HS-27A (cell line): ENCODE measurements around the gene TRAK1.
"Not testable (repeated sequence)": the region's sequence is repeated elsewhere in the genome, so short reads cannot be mapped to it uniquely, and the experiment has no call there.

Experiments used
- DNase-seq: peaks from one replicate; pipeline ENCODE4 v3.0.0-alpha.2; 2012; ENCODE audit warnings: low read depth, missing footprints

Gene TRAK1

DNA sequence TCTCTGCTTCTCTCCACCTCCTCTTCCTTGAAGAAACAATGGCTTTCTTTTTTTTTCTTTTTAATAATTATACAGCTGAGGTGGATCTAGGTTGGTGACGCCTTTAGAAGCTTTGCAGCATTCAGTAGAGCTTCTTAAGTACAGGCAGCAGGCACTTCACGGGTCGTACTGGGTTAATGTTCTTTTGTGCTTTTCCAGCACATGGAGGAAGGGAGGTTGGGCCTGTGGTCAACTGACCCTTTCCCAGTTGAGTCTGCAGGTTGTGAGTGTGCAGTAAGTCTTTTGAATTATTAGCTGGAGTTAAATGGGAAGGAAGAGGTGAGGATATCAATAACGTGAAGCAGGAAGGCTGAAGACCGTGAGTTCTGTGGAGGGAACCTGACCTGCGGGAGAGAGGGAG lies 7.0 kb downstream of the TRAK1 start:
- no peak for DNase-seq

- no peak for DNase-seq
Measured at GRCh38 chr3:42099020-42099765, 8.0 kb downstream of the TRAK1 start.

- no peak for DNase-seq
Measured at GRCh38 chr3:42101048-42101447, 9.9 kb downstream of the TRAK1 start.

DNA sequence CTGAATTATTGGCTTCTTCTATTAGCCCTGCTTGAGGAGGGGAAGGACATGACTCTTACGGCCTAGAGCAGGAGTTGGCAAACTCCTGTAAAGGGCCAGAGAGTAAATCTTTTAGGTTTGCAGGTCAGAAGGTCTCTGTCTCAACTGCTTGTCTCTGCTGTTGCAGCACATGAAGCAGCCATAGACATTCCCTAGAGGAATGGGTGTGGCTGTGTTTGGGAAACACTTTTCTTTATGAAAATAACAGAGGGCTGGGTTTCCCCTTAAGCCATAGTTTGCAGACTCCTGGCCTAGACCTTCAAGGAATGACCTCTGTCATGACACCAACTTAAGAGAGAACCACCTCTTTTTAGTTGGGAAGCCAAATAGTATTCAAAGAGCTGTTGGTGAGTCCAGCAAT lies 10.3 kb downstream of the TRAK1 start:
- no peak for DNase-seq

GRCh38 chr3:42102571-42102970 lies 11.4 kb downstream of the TRAK1 start:
- DNase-seq, result no peak

DNA sequence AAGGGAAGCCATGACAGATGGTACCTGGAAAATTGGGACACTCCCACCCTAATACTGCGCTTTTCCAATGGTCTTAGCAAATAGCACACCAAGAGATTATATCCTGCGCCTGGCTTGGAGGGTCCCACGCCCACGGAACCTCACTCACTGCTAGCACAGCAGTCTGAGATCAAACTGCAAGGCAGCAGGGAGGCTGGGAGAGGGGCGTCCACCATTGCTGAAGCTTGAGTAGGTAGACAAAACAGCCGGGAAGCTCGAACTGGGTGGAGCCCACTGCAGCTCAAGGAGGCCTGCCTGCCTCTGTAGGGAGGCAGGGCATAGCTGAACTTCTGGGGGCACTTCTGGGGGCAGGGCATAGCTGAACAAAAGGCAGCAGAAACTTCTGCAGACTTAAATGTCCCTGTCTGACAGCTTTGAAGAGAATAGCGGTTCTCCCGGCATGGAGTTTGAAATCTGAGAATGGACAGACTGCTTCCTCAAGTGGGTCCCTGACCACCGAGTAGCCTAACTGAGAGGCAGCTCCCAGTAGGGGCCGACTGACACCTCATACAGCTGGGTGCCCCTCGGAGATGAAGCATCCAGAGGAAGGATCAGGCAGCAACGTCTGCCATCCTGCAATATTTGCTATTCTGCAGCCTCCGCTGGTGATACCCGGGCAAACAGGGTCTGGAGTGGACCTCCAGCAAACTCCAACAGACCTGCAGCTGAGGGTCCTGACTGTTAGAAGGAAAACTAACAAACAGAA lies 12.9 kb downstream of the TRAK1 start:
- not testable (repeated sequence) for DNase-seq

- DNase-seq, result not testable (repeated sequence)
Measured at GRCh38 chr3:42105994-42106393, 14.8 kb downstream of the TRAK1 start.

GRCh38 chr3:42106646-42107045 lies 15.5 kb downstream of the TRAK1 start:
- DNase-seq, result no peak

GRCh38 chr3:42110631-42111030 lies 19.5 kb downstream of the TRAK1 start:
- no peak for DNase-seq

DNA sequence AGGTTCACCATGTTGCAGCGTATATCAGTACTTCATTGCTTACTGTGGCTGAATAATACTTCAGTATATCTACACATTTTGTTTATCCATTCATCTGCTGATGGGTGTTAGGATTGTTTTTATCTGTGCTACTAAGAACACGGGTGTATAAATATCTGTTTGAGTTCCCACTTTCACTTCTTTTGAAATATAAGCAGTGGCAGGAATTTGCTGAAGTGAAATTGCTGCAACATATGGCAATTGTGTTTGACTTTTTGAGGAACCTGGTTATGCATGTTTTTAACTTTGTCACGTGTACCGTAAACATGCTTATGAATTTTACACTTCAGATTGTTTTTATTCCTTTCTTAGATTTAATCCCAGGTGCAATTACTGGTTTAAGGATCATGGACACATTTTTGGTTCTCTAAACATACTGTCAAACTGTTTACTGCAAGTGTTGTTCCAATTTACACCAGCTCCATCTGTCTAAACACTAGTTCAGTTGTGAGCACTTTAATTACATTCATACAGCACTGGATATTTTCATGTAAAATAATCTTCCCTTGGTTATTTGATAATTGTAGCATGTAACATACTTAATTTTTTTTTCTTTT lies 23.1 kb downstream of the TRAK1 start:
- DNase-seq, result no peak

- no peak for DNase-seq
Measured at GRCh38 chr3:42115215-42115614, 24.1 kb downstream of the TRAK1 start.

DNA sequence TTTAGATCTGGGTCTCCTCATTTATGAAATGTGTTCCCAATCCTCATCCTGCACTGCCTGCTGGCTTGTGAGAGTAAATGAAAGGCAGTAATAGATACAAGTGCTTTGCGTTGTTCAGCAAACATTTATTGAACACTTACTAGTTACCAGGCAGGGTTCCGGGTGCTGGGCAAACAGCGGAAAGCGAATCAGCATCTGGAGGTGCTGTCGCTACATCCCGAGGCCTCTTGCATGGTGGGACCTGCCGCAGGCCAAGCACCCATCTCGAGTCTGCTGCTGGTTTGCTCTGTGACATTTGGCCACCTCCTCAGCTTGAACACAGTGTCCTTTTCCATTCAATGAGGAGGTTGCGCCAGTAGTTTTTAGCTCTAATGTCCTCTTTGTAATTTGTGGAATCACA lies 24.8 kb downstream of the TRAK1 start:
- DNase-seq, result no peak

DNA sequence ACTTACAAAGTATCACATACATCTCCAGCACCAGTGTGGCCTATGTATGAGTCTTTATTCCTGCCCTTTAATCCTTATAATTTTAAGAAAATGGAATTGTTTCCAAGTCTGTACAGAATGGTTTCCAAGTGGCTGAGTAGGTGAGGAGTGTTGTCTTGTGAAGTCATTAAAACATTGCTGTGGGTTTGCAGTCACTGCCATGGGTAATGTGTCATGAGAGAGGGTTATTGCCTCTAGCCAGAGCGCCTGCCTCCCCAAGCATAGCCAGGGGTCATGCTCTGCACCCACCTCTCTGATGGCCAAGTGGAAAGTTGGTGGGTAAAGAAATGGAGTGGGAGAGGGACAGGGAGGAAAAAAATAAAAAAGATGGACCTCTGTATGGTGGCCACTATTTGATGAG lies 25.3 kb downstream of the TRAK1 start:
- no peak for DNase-seq

DNA sequence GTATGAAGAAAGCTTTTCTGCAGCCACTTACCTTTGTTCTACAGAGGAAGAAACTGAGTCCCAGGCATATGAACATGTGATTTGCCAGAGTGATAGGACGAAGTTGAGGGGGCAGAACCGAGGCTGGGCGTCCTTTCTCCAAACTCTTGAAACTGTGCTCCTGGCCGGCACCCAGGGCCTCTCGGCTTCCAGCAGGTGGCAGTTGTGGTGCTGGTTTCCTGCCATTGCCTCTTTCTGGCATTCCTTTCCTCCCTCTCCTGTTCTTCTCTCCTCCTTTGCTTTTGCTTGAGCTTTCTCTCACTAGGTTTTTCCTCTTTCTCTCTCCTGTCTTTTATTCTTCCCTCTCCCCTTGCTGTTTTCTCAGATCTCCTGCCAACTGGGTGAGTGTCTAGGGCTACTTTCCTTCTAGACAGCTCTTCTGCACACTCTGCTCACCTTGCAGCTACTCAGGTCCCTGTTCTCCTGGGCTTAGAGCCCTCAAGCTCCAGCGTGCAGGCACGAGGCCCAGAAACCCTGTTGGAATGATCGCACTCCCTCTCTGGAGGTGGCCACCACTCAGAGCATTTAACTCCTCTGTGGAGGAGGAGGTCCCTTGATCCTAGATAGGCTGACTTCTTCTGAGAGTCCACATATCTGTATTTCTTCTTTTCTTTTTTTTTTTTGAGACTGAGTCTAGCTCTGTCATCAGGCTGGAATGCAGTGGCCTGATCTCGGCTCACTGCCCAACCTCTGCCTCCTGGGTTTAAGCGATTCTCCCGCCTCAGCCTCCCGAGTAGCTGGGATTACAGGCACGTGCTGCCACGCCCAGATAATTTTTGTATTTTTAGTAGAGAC lies 26.2 kb downstream of the TRAK1 start:
- peak; percentile 58 for DNase-seq

DNA sequence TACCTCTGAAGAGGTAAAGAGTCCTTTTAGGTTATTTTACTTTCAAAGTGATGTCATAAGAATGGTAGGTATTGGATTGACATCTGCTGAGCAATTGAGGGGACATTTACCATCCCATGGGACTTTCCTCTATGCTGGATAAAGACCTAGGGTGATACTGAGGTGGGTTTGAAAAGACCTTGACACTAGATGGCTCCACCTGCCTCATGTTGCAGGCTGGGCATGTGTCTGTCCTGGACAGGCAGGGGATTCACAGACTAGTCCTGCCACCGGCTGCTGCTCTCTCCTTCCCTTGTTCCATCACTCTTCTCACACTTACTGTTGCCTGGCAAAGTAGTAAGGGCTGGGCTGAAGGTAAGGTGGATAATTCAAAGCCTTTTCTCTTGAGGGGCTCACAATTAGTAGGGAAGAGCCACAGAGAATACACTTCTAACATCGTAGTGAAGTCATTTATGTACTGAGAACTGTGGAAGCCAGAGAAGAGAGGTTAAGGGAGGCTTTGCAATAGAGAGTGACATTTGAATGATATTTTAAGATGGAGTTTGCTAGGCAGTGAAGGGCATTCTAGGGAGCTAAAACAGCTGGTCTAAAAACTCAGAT lies 27.7 kb downstream of the TRAK1 start:
- no peak for DNase-seq

DNA sequence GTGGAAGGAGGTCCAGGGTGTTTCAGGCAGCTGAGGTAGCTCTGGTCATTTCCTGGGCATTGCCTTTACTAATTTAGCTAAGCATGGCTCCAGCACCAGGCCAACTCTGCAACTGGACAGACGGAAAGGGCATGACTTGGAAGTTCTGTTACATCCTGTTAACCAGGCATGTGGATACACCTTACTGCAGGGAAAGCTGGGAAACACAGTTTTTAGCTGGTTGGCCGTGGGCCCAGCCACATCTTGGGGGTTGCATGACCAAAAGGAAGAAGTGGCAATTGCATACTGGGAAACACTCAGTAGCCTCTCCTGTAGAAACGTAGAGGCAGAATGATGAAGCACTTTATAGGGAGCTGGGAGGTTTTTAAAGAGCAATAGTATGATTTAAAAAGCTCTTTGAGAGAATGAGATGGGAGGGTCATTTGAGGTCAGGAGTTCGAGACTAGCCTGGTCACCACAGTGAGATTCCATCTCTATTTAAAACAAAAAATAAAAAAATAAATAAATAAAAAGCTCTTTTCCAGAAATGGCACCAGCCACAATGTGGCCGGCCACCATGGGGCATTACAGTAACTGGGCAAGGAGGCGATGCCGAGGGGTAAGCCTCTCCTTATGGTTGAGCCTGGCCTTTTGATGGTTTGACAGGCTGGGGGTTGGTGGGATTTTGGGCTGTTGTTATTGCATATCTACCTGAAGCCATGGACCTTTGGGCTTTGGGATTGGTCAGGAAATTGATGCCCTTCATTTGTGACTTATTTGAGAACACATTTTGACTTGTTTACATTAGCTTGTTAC lies 28.6 kb downstream of the TRAK1 start:
- DNase-seq, result no peak

DNA sequence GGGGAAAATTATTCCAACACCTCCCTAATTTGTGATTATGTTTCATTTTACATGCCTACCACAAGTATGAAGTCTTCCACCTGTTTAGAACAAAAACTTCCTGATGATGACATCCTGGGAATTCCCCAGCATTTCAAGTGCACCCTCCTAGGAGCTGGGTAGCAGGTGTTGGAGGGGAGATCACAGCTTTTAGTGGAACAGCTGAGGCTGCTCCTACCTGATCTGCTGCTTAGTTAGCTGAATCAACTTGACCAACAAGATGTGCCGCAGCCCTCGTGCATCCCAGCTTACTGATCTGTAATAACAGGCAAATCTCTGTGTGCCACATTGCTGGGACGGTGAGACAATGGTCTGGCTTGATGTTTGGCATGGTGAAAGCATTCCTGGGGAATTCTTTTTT lies 29.7 kb downstream of the TRAK1 start:
- DNase-seq, result no peak

DNA sequence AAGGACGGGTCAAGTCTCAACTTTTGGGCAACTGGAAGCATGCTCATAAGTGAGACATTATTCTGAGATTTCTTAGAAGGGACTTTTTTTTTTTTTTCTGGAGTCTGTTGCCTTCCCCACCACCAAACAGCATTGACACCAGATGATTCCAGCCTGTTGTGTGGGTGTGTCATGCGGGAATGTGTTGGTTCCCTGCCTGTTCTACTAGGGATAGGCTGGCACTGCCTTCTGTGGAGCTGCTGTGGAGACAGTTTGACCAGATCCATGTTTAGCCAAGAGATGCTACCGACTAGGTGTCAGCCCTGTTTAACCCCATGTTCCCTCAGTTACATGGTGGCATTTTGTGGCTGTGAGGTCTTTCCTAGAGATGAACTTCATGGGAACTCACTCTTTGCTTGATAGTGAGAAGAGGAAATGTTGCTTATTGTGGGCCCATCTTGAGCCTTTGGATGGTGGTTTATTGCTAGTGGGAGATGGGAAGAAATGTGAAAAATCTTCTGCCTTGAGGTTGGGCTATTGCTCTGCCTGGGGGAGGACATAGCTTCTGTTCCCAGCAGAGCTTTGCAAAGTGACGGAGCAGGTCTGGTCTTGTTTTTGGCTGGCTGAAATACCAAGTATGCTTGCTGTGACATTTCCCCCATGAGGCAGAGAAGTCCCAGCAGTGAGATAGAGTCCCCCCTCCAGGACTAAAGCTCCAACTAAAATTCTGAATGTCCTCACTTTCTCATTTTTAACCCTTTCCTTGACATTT lies 31.3 kb downstream of the TRAK1 start:
- no peak for DNase-seq

DNA sequence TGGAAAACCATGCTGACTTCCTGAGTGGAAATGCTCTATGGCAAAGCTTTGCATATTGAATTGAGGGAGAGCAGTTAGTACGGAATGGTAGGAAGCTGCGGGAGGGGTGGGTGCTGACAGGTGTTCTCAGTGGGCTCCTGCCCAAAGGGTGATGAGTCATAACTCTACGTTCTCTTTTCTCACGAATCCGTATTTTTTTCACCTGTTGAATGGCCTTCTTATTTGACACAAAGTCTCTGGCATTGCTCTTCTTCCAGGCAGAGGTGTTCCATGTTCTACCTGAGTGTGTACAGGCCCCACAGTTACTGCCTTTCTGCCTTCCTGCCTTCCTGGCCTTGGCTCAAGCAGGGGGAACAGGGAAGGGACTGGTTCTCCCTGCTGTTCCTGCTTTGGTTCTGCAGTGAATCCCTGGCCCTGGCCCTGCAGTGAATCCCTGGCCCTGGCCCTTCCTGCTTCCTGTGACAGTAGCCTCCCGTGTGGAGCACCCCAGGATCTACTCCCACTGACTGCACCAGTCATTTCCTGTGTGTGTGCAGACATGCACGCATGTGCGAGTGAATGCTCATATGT lies 31.9 kb downstream of the TRAK1 start:
- no peak for DNase-seq
